Measurements from ENCODE around the gene NDUFAF8.
A peak's percentile ranks its signal among the peaks of the same experiment; 100 is the strongest.

NDUFAF8 gene

GRCh38 chr17:81200695-81201580 lies 38.2 kb upstream of the NDUFAF8 start:
- DNase-seq = no peak

GRCh38 chr17:81202318-81202717 lies 36.8 kb upstream of the NDUFAF8 start:
- no peak for DNase-seq

- DNase-seq = no peak
Measured at GRCh38 chr17:81203136-81203535, 36.0 kb upstream of the NDUFAF8 start.

- DNase-seq = no peak
Measured at GRCh38 chr17:81204578-81204977, 34.5 kb upstream of the NDUFAF8 start.

- no peak for DNase-seq
Measured at GRCh38 chr17:81206166-81206565, 33.0 kb upstream of the NDUFAF8 start.

- no peak for DNase-seq
Measured at GRCh38 chr17:81206657-81207056, 32.5 kb upstream of the NDUFAF8 start.

- DNase-seq = no peak
Measured at GRCh38 chr17:81207610-81208581, 31.2 kb upstream of the NDUFAF8 start.

- DNase-seq = no peak
Measured at GRCh38 chr17:81208651-81209050, 30.5 kb upstream of the NDUFAF8 start.

GRCh38 chr17:81209141-81209540 lies 30.0 kb upstream of the NDUFAF8 start:
- DNase-seq = no peak

GRCh38 chr17:81210466-81210865 lies 28.7 kb upstream of the NDUFAF8 start:
- DNase-seq = no peak

- no peak for DNase-seq
Measured at GRCh38 chr17:81210868-81211267, 28.2 kb upstream of the NDUFAF8 start.

GRCh38 chr17:81212365-81212764 lies 26.8 kb upstream of the NDUFAF8 start:
- DNase-seq = no peak

- no peak for DNase-seq
Measured at GRCh38 chr17:81213978-81214377, 25.1 kb upstream of the NDUFAF8 start.

- no peak for DNase-seq
Measured at GRCh38 chr17:81217491-81217890, 21.6 kb upstream of the NDUFAF8 start.

- DNase-seq = no peak
Measured at GRCh38 chr17:81218459-81218858, 20.7 kb upstream of the NDUFAF8 start.

GRCh38 chr17:81218991-81219390 lies 20.1 kb upstream of the NDUFAF8 start:
- DNase-seq = no peak

GRCh38 chr17:81219476-81220180 lies 19.5 kb upstream of the NDUFAF8 start:
- DNase-seq = no peak

- no peak for DNase-seq
Measured at GRCh38 chr17:81221371-81221841, 17.7 kb upstream of the NDUFAF8 start.

- no peak for DNase-seq
Measured at GRCh38 chr17:81221842-81222619, 17.1 kb upstream of the NDUFAF8 start.

- no peak for DNase-seq
Measured at GRCh38 chr17:81222620-81222905, 16.6 kb upstream of the NDUFAF8 start.

- peak; percentile 96 for DNase-seq
Measured at GRCh38 chr17:81222906-81223761, 16.0 kb upstream of the NDUFAF8 start, which contains the start of gene CEP131. Gene CEP131, minus strand, starts transcription at chr17:81222965. Its CDS starts 2,909 bp downstream, at chr17:81220056.
